ENCODE results near the gene GJB6.

DNA sequence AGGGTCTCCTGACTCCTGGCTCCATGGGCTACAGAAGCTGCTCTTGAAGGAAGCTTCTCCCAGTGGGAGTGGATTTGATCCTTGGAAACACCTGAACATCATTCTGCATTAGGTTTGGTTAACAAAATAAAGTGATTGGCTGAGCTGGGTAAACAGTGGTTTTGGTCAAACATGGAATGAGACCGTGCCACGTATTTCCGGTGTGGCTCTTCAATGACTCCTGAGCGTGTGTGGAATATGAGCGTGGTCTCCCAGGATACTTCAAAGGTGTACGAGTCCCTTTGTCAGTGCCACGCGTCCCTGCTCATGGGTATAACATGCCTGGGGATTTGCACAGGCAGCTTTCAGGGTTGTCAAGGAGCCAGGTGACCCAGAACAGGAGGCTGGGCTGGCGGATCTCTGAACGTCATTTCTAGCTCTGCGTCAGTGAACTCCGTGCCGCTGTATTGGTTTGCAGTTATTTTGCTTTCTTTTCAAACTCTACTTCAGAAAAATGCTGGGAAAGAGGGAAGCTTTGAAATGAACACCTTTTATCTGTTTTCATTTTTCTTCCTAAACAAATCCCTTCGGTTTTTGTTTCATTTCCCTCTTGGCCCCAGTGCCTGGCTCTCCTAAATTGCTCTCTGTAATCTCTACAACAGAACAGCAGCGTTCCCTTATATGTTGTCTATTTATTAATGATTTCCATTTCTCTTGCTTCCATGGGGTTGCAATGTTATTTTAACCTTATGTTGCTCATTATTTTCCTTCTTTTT is 26.3 kb upstream of the GJB6 start:
- no peak for TF ChIP-seq JUND (IDR thresholded peaks at IDR 0.05)
- TF ChIP-seq, protein P1, sequence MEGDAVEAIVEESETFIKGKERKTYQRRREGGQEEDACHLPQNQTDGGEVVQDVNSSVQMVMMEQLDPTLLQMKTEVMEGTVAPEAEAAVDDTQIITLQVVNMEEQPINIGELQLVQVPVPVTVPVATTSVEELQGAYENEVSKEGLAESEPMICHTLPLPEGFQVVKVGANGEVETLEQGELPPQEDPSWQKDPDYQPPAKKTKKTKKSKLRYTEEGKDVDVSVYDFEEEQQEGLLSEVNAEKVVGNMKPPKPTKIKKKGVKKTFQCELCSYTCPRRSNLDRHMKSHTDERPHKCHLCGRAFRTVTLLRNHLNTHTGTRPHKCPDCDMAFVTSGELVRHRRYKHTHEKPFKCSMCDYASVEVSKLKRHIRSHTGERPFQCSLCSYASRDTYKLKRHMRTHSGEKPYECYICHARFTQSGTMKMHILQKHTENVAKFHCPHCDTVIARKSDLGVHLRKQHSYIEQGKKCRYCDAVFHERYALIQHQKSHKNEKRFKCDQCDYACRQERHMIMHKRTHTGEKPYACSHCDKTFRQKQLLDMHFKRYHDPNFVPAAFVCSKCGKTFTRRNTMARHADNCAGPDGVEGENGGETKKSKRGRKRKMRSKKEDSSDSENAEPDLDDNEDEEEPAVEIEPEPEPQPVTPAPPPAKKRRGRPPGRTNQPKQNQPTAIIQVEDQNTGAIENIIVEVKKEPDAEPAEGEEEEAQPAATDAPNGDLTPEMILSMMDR (IDR thresholded peaks at IDR 0.05; ENCODE audit: low read depth, low read length, missing input control) = no peak
- peak in 1 of 2 donors; percentile 10 for TF ChIP-seq RAD21 (IDR thresholded peaks at IDR 0.05)
- peak; percentile 21 for TF ChIP-seq YY1 (IDR thresholded peaks at IDR 0.05)
- TF ChIP-seq, protein P2, sequence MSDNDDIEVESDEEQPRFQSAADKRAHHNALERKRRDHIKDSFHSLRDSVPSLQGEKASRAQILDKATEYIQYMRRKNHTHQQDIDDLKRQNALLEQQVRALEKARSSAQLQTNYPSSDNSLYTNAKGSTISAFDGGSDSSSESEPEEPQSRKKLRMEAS (IDR thresholded peaks at IDR 0.05) = no peak
- TF ChIP-seq NR2F2 (IDR thresholded peaks at IDR 0.05) = no peak
- TF ChIP-seq, protein P3, sequence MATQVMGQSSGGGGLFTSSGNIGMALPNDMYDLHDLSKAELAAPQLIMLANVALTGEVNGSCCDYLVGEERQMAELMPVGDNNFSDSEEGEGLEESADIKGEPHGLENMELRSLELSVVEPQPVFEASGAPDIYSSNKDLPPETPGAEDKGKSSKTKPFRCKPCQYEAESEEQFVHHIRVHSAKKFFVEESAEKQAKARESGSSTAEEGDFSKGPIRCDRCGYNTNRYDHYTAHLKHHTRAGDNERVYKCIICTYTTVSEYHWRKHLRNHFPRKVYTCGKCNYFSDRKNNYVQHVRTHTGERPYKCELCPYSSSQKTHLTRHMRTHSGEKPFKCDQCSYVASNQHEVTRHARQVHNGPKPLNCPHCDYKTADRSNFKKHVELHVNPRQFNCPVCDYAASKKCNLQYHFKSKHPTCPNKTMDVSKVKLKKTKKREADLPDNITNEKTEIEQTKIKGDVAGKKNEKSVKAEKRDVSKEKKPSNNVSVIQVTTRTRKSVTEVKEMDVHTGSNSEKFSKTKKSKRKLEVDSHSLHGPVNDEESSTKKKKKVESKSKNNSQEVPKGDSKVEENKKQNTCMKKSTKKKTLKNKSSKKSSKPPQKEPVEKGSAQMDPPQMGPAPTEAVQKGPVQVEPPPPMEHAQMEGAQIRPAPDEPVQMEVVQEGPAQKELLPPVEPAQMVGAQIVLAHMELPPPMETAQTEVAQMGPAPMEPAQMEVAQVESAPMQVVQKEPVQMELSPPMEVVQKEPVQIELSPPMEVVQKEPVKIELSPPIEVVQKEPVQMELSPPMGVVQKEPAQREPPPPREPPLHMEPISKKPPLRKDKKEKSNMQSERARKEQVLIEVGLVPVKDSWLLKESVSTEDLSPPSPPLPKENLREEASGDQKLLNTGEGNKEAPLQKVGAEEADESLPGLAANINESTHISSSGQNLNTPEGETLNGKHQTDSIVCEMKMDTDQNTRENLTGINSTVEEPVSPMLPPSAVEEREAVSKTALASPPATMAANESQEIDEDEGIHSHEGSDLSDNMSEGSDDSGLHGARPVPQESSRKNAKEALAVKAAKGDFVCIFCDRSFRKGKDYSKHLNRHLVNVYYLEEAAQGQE (IDR thresholded peaks at IDR 0.05) = no peak
- no peak for TF ChIP-seq TAF1 (conservative IDR thresholded peaks at IDR 0.05)
- TF ChIP-seq SP1 (IDR thresholded peaks at IDR 0.05) = no peak
- peak in 1 of 2 donors; percentile 64 for TF ChIP-seq GABPA (IDR thresholded peaks at IDR 0.05 in 1 of 2, conservative IDR thresholded peaks at IDR 0.05 in 1 of 2)
- TF ChIP-seq FOXA1 (IDR thresholded peaks at IDR 0.05) = no peak

All from liver (tissue), 3 donors.